ENCODE results near the gene ZFYVE28. TPM values are rescaled to one million over a fixed set of nuclear protein-coding genes. Genes with fewer than 3 reads are reported as not detected.
A peak's percentile ranks its signal among the peaks of the same experiment; 100 is the strongest.

The ZFYVE28 gene
- total and polyA plus RNA-seq, 2 donors from 2014 or later: 8.0 to 18.9 TPM

GRCh38 chr4:2262944-2263250, 155.5 kb downstream of the ZFYVE28 start:
- peak overlapping the region in 1 of 3 donors; percentile 77 for H3K9ac ChIP-seq (ENCODE audit: low read length in 3 of 3)
- H3K4me3 ChIP-seq (ENCODE audit: low read length in 3 of 3): peak overlapping the region; percentile 26 to 66 (median 57)
- intact Hi-C loops (cut with DNase I): no loop called here
- peaks cover 0 to 51% (median 10%) of the 10 kb centered on the region in 3 donors for H3K4me1 ChIP-seq (ENCODE audit: control insufficient read depth in 2 of 3, insufficient read depth in 2 of 3, low read depth in 1 of 3, low read length in 3 of 3)
- DNase-seq (no peak), FAIRE-seq (no peak)
- H3K27ac ChIP-seq (ENCODE audit: low read depth in 2 of 2, low read length in 2 of 2): peak overlapping the region; percentile 88 to 90
- no peaks in the 10 kb centered on the region for H3K9me3 ChIP-seq (ENCODE audit: control insufficient read depth in 2 of 3, insufficient read depth in 1 of 3, low read length in 3 of 3)
- TF ChIP-seq, protein P1, sequence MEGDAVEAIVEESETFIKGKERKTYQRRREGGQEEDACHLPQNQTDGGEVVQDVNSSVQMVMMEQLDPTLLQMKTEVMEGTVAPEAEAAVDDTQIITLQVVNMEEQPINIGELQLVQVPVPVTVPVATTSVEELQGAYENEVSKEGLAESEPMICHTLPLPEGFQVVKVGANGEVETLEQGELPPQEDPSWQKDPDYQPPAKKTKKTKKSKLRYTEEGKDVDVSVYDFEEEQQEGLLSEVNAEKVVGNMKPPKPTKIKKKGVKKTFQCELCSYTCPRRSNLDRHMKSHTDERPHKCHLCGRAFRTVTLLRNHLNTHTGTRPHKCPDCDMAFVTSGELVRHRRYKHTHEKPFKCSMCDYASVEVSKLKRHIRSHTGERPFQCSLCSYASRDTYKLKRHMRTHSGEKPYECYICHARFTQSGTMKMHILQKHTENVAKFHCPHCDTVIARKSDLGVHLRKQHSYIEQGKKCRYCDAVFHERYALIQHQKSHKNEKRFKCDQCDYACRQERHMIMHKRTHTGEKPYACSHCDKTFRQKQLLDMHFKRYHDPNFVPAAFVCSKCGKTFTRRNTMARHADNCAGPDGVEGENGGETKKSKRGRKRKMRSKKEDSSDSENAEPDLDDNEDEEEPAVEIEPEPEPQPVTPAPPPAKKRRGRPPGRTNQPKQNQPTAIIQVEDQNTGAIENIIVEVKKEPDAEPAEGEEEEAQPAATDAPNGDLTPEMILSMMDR (IDR thresholded peaks at IDR 0.05; ENCODE audit: borderline replicate concordance, extremely low read depth, insufficient read depth): no peak
- H3K36me3 ChIP-seq (ENCODE audit: control insufficient read depth in 2 of 3, insufficient read depth in 3 of 3, low read length in 3 of 3): no peaks in the 10 kb centered on the region
- no peaks in the 10 kb centered on the region for H3K27me3 ChIP-seq (ENCODE audit: control insufficient read depth, insufficient read depth, low read length)

- intact Hi-C loops (cut with DNase I): no loop called here
- Histone ChIP-seq H3K27ac (ENCODE audit: low read depth in 2 of 2, low read length in 2 of 2) (peak overlapping the region; percentile 88 to 90), H3K36me3 (ENCODE audit: control insufficient read depth in 2 of 3, insufficient read depth in 3 of 3, low read length in 3 of 3) (no peaks in the 10 kb centered on the region), H3K4me3 (ENCODE audit: low read length in 3 of 3) (peak overlapping the region; percentile 26 to 66 (median 57)), H3K4me1 (ENCODE audit: control insufficient read depth in 2 of 3, insufficient read depth in 2 of 3, low read depth in 1 of 3, low read length in 3 of 3) (peaks cover 0 to 57% (median 10%) of the 10 kb centered on the region in 3 donors), H3K9me3 (ENCODE audit: control insufficient read depth in 2 of 3, insufficient read depth in 1 of 3, low read length in 3 of 3) (no peaks in the 10 kb centered on the region), H3K9ac (ENCODE audit: low read length in 3 of 3) (peak overlapping the region in 1 of 3 donors; percentile 77), H3K27me3 (ENCODE audit: control insufficient read depth, insufficient read depth, low read length) (no peaks in the 10 kb centered on the region)
- TF ChIP-seq, protein P1 (IDR thresholded peaks at IDR 0.05; ENCODE audit: borderline replicate concordance, extremely low read depth, insufficient read depth): no peak
- DNase-seq (peak; percentile 99 to 100 (median 99)), FAIRE-seq (peak; percentile 69)
Observed at GRCh38 chr4:2262145-2262943, 156.1 kb downstream of the ZFYVE28 start.

DNA sequence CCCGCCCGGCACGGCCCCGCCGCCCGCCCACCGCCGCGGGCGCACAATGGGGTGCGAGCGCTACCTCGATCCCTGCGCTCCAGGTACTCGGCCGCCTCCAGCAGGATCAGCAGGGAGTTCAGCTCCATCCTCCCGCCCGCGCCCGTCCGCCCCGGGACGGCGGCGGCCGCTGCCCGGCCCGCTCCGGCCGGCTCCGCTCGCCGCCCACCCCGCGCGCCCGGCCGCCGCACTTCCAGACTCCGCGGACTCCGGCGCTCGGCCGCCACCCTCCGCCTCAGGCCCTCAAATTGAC, 156.6 kb downstream of the ZFYVE28 start, which contains the start of gene MXD4:
TSS of gene MXD4 (minus strand) at position 257 of the 292 bp plus-strand sequence. CDS start at position 128, 129 bp downstream.
- intact Hi-C loops (cut with DNase I): no loop called here
- no peaks in the 10 kb centered on the region for H3K9me3 ChIP-seq (ENCODE audit: control insufficient read depth in 2 of 3, insufficient read depth in 1 of 3, low read length in 3 of 3)
- H3K4me3 ChIP-seq (ENCODE audit: low read length in 3 of 3): peak within 1 kb of the TSS; percentile 28 to 73 (median 59)
- FAIRE-seq (no peak), DNase-seq (no peak)
- TF ChIP-seq, protein P1 (IDR thresholded peaks at IDR 0.05; ENCODE audit: borderline replicate concordance, extremely low read depth, insufficient read depth): no peak
- peak within 1 kb of the TSS; percentile 88 to 90 for H3K27ac ChIP-seq (ENCODE audit: low read depth in 2 of 2, low read length in 2 of 2)
- H3K36me3 ChIP-seq (ENCODE audit: control insufficient read depth in 2 of 3, insufficient read depth in 3 of 3, low read length in 3 of 3): no peaks in the 10 kb centered on the region
- peaks cover 0 to 60% (median 10%) of the 10 kb centered on the region in 3 donors for H3K4me1 ChIP-seq (ENCODE audit: control insufficient read depth in 2 of 3, insufficient read depth in 2 of 3, low read depth in 1 of 3, low read length in 3 of 3)
- H3K27me3 ChIP-seq (ENCODE audit: control insufficient read depth, insufficient read depth, low read length): no peaks in the 10 kb centered on the region
- peak within 1 kb of the TSS in 1 of 3 donors; percentile 77 for H3K9ac ChIP-seq (ENCODE audit: low read length in 3 of 3)
